Putamen (tissue), 1 donor: ENCODE results near the gene TMEM120B.

ENCODE experiments used
- DNase-seq: peaks from one replicate; pipeline ENCODE4 v3.0.0-alpha.2; 2016; ENCODE audit warnings: low spot score

TMEM120B gene

GRCh38 chr12:121819212-121819949 lies 106.8 kb downstream of the TMEM120B start:
- DNase-seq = no peak

DNA sequence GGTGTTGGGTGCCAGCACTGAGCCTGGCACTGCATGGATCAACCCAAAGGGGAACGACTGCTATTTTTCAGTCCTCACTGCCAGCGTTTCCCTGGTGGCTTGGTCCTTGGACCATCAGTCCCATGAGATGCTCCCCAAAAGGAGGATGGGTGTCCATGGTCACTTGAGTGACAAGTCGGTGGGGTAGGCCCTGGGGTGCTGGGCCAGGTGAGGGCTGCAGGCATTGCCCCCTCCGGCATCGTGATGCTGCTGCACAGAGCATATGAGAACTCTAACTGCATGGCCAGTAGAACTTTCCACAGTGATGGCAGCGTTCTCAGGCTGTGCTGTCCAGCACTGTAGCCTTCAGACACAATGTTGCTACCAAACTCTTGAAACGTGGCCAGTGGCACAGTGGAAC lies 107.5 kb downstream of the TMEM120B start:
- no peak for DNase-seq

GRCh38 chr12:121822393-121823100 lies 110.0 kb downstream of the TMEM120B start:
- no peak for DNase-seq

GRCh38 chr12:121823101-121823726 lies 110.7 kb downstream of the TMEM120B start:
- DNase-seq = no peak

DNA sequence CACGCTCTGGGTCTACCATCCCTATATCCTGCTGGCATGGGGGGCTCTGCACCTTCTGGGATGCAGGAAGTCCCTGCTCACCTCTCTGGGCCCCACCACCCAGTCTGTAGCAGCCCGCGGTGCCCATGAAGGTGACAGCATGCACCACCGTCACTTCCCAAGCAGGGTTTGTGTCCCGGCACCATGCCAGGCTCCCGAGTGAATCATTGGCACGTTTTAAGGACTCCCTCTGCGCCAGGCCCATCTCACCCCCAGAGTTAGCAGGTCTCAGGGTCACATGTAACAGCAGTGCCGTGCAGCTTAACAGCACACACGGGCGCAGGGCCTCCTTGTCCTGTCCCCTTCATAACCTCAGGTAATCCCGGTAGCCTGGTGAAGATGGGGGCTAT lies 111.2 kb downstream of the TMEM120B start:
- DNase-seq = no peak

- DNase-seq = no peak
These were observed 112.5 kb downstream of the TMEM120B start for GRCh38 chr12:121825041-121825523.

DNA sequence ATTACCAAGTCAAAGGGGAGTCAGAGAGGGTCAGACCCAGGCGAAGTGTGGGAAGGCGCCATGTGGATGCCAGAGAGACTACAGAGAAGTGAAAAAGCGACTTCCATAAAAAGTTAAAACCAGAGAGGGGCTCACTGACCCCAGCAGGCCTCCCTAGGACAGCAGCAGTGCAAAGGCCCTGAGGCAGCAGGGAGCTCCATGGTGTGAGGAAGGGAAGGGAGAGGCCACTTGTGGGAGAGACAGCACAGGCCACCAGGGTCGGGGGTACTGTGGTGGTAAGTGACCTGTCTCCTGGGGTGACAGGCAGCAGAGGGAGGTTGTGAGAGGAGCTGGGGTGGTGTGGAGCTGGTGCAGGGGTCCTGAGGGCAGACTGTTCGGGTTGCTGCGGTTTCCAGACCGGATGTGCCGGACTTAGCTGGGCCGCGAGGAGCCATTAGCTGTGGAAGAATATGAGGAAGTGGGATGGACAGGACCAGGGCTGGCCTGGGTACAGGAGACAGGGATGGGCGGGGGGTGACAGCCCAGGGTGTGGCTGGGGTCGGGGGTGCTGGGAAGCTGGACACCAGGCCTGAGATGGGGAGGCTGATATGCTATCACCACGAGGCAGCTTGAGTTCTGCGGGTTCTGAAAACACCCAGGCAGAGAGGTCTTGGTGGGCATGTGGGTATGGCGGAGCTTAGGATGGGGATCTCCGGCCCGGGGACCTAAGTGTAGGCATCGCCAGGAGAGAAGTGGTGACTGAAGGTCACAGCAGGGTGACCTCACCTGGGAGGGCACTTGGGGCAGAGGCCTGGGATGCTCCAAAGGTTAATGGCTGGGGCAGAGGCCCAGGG lies 114.0 kb downstream of the TMEM120B start:
- no peak for DNase-seq

DNA sequence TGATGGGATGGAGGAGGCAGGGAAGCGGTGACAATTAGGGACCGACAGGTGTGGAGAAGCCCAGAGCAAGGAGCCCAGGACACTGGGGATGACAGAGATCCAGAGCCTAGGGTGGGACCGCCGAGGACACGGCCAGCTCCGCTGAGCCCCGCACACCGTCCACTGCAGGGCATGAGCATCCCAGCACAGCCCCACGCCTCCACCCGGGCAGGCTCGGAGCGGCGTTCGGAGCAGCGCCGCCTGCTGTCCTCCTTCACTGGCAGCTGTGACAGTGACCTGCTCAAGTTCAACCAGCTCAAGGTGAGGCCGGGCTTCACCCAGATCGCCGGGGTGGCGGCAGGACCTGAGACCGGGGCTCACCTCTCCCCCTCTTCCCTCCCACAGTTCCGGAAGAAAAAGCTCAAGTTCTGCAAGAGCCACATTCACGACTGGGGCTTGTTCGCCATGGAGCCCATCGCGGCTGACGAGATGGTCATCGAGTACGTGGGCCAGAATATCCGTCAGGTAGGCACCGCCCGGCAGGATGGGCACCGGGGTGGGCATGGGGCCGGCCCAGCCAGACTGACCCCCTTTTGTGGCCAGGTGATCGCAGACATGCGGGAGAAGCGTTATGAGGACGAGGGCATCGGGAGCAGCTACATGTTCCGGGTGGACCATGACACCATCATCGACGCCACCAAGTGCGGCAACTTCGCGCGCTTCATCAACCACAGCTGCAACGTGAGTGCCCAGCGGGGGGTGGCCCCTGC lies 115.0 kb downstream of the TMEM120B start:
- DNase-seq = no peak

- no peak for DNase-seq
These were observed 115.8 kb downstream of the TMEM120B start for GRCh38 chr12:121828306-121828705.

DNA sequence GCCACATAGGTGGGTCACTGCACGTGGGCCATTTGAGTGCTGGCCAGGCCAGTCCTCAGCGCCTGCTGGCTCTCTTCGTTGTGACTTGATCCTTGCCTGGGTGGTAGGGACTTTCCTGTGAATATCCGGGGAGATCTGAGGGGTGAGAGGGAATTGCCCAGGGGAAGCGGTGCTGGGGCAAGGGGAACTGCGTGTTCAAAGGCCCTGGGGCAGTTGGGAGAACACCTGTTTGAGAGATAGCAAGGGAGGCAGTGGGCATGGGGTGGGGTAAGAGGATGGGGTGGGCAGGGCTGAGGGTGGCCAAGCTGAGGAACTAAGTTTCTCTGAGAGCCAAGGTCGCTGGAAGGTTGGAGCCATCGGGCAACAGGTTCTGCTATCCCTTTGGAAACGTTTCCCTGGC lies 116.3 kb downstream of the TMEM120B start:
- DNase-seq = no peak

DNA sequence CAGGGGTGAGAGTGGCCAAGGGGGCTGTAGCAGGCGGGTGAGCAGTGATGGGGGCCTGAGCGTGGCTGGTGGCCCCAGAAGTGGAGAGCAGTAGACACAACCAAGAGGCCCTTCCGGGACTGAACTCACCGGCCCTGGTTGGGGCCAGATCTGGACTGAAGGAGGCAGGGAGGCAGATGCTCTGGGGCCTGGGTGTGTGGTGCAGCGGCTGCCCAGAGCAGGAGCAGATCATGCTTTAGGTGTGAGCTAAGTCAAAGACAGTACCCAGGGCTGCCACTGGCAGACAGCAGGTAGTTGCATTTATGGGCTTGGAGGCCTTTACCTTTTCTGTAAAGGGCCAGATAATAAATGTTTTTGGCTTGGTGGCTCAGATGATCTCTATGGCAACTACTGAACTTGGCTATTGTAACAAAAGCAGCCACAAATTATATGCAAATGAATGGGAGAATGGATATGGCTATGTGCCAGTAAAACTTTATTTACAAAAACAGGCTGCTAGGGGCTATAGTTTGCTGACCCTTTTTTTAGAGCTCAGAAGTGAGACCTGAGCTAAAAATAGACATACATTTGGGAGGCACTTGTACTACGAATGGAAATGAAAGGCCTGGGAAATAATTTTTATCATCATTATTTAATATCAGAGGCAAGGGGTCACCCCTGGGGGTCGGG lies 116.8 kb downstream of the TMEM120B start:
- no peak for DNase-seq

DNA sequence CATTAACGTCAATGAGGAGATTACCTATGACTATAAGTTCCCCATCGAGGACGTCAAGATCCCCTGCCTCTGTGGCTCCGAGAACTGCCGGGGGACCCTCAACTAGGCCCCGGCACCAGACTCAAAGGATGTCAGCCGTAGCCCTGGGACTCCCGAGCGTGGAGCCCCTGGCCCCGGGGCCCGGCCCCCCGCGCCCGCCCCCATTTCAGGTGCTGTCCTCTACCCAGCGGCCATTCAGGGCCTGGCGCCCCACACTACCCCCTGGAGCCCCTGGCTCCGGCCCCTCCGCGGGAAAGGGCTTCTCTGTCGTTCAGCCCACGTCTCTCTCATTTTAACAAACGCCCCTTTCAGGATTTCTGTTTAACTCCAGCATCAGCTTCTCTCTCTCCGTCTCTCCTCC lies 117.6 kb downstream of the TMEM120B start:
- DNase-seq = no peak

DNA sequence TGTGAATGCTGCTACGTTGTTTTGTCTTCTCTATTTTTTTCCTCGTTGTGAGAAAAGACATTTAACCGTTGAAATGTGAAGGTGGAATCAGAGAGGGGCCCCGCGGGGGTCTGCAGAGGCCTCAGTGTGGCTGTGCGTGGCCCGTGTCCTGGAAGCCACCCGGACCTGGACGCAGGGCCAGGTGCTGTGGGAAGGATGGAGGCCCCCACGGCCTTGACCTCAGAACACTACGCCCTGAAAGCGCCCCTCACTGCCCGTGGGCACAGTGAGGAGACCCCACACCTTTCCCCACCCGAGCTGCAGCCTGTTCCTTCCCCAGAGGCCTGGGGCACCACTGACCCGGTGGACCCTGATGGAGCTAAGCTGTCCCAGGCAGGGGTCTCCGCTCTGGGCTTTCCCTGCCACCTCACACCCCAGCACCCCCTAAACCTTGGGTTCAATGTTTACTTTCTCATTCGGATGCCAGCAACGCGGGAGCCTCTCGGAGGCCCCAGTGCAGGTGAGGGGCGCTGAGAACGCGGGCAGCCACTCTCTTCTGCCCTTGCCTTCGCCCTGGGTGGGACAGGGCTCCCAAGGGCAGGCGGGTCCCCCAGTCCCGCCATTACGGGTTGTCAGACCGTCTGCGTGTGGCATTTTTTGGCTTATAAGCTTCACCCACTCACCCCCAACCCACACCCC lies 118.2 kb downstream of the TMEM120B start:
- no peak for DNase-seq
